RKO (cell line): ENCODE data around the gene DPP8.
"Not testable (repeated sequence)": the region's sequence is repeated elsewhere in the genome, so short reads cannot be mapped to it uniquely, and the experiment has no call there.

Experiments
- DNase-seq: peaks from one replicate; pipeline ENCODE4 v3.0.0-alpha.2; 2016; ENCODE audit warnings: low spot score

DPP8 gene

DNA sequence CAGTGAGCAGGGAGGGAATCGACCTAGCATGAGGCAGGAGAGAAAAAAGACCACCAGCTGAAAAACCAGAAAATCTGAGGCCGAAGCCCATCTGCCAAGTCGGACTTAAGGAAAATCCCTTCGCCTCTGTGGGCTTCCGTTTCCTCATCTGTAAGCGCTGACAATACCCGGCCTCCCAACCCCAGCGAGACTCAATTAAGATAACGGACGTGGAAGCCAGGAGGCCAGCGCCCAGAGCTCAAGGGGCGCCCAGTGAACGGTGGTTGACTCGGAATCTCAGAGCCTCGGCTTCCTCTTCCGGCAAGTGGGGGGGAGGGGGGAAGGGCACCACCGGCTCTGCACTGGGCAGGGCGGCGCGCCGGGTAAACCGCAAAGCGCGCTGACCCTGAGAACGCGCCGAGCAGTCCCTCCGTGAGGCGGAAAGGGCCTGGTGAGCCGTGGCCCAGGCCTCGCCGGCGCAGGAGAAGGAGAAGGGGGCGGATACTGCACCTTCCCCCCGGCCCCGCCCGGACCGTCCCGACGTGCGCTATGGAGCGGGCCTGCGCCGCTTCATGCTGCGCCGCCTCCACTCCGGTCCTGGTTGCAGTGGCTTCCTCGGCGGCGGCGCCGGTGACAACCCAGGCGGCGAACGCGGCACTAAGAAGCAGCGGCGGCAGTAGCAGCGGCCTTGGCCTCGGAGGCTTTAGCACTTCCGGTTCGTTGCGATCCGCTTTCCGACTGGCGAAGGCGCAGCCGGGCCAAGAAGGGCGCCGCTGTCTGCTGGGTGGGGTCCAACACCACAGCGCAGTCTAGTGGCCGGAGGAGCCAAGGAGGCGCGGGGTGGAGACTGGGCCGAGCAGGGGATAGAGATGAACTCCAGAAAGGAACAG, at the start of gene DPP8:
Gene DPP8, minus strand, starts transcription at position 693 of the 869 bp plus-strand sequence. CDS start 5,136 bp downstream, outside the sequence.
- DNase-seq: peak; percentile 95

DNA sequence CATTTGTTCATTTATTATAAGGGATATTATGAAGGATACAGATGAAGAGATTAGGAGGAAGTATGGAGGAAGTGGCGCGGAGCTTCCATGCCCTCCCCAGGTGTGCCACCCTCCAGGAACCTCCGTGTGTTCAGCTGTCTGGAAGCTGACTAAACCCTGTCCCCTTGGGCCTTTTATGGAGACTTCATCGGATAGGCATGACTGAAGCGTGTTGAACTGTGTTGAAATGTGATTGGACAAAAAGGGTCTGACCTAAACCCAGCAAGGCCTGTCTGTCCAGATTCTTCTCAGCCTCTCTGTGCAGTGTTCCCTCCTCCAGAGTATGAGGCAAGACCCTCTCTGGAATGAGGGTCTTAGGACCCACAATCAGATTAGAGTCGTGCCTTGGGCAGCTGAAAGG, 44.4 kb upstream of the DPP8 start:
- DNase-seq: no peak

DNA sequence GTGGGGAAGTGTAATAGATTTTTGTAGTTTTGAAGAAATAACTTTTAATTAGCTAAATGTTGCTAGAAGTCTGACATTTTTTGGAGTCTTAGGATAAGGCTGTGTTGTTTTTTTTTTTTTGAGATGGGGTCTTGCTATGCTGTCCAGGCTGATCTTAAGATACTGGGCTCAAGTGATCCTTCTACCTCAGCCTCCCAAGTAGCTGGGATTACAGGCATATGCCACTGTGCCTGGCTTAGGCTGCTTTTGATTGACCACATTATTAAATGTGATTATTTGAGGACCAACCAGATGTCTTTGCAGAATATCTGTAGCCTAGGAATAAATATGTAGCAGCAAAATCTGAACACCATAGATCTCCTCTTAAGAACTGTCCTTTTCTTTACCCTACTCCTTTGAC, 42.5 kb upstream of the DPP8 start:
- no peak for DNase-seq

DNA sequence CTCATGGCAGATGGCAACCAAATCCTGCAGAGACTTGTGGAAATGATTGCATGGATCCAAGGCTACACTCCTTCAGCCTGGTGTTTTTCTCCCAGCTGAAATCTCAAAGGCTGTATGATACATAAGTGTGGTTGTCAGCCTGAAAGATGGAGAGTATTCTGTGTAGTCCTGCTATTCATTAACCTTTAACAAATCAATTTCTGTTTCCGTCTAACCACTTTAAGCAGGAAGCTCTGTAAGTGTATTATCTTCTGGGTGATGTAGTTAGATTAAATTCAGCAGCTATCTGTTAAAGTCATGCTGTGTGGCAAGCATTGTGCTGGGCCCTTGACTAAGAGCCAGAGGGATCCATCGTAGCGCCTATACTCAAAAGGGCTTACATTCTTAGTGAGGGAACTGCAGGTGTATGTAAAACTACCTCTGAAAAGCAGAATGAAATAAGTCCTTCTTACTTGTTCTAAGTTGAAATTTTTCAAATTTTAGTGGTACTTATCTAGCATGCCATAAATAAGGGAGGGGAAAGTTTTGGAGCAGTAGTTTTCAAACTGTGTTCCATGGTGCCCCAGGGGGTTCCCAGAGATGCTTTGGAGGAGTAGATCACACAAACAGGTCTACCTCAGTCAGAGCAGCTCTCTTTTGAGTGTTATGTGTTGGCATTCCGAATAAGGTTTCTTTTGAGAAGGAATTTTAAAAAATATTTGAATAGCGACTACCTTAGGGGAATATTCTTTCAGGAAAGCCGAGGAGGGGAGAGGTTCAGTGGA, 41.7 kb upstream of the DPP8 start:
- no peak for DNase-seq

DNA sequence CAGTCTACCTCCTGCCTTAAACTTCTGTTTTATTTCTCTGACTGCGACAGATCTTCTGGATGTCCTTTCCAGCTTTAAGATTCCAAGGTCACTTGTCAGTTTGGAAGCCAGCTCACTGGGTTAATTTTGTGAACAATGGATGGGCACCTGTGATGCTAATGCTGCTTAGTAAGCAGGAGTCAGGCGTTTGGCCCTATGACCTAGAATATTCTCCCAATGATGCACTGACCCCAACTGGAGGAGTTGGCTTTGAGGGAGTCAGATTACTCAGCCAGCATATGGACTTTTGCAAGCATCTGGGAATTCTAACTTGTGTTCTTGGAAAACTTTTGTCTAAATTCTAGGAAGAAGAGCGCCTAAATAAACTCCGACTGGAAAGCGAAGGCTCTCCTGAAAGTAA, 40.8 kb upstream of the DPP8 start:
- DNase-seq: peak; percentile 16

DNA sequence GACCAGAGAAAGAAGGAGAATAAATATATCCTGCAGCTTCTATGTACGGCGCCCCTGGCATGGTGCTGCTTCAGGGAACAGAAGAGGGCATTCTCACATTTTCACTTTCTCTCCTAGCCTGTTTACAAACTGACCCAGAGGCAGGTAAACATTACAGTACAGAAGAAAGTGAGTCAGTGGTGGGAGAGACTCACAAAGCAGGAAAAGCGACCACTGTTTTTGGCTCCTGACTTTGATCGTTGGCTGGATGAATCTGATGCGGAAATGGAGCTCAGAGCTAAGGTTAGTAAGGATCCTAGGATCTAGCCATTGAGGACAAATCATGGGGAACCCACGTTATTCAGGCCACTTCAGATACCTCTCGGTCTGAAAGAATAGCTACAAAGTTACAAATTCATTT, 39.1 kb upstream of the DPP8 start:
- no peak for DNase-seq

DNA sequence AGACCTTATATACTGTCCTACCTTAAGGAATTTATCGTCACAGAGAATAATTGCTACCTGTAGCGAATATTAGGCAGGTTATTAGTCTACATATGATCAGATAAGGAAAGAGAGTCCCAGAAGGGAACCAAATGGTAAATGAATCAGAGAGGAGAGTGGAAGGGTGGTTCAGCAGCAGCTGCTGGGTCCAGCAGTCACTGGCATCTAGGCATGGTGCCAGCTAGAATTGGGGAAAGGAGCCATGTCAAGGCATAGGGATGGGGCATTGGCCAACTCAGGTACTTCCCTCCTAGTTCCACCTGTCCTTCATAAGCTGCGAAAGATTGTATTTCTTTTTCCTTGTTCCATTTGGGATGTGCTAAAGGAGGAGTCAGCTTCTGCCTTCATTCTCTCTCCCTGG, 36.2 kb upstream of the DPP8 start:
- DNase-seq: no peak

DNA sequence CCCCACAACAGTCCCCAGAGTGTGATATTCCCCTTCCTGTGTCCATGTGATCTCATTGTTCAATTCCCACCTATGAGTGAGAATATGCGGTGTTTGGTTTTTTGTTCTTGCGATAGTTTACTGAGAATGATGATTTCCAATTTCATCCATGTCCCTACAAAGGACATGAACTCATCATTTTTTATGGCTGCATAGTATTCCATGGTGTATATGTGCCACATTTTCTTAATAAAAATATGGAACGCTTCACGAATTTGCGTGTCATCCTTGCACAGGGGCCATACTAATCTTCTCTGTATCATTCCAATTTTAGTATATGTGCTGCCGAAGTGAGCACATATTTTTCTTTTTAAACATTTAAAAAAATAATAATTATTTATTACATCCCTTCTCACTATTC, 35.4 kb upstream of the DPP8 start:
- DNase-seq: not testable (repeated sequence)

DNA sequence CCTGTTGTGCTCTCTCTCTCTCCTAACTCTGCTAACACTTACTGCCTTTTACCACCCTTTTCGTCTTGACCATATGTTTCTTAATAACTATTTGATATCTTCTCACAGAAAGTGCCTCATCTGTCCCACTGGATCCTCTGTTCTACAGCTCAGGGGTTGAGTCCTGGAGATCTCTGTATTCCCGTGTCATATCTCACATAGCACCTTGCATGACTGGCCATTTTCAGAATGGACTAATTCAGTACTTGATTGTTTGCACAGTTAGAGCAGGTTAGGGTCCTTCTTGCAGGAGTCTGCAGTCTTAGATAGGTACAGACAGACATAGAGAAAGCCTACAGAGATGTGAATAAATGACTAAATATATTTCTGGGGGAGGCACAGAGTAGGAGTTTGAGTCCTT, 33.7 kb upstream of the DPP8 start:
- no peak for DNase-seq

DNA sequence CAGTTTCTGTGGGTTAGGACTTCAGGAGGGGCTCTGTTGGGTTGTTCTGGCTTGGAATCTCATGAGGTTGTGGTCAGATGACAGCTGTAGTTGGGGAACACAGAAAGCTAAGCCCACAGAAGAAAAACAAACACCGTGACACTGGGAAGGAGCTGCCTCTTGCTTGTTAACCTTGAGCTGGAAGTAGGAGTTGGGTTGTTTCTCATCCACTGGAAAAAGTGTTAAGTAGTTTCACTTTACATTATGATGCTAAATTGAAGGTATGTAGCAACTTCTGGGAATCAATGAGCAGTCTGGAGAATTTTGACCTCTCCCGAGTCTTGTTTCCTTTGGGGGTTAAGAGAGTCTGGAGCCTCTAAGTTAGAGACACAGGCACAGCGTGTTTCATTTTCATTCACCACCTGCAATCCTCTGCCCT, 33.2 kb upstream of the DPP8 start:
- no peak for DNase-seq

DNA sequence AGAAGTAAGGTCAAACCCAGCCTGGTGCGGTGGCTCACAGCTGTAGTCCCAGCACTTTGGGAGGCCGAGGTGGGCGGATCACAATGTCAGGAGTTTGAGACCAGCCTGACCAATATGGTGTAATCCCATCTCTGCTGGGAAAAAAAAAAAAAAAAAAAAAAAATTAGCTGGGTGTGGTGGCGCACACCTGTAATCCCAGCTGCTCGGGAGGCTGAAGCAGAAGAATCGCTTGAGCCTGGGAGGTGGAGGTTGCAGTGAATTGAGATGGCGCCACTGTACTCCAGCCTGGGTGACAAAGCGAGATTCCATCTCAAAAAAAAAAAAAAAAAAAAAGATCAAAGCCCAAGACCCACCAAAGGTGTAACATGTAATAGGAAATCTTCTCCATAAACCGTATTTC, 31.8 kb upstream of the DPP8 start:
- DNase-seq: not testable (repeated sequence)

DNA sequence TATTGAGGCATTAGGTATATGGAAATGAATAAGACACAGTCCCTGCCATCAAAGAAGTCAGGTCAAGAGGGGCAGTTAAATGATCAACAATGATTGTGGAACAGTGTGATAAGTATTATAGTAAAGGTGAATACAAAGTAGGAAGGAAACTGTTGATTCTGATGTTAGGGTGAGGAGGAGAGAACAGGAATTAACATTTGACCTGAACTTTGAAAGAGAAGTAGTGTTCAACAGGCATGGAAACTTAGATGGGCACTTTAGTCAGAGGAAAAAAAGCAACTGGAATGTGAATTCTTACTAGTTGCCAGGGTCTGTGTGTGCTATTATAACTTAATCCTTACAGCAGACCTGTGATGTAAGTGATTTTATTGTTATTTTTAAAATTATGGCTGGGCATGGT, 30.4 kb upstream of the DPP8 start:
- no peak for DNase-seq

DNA sequence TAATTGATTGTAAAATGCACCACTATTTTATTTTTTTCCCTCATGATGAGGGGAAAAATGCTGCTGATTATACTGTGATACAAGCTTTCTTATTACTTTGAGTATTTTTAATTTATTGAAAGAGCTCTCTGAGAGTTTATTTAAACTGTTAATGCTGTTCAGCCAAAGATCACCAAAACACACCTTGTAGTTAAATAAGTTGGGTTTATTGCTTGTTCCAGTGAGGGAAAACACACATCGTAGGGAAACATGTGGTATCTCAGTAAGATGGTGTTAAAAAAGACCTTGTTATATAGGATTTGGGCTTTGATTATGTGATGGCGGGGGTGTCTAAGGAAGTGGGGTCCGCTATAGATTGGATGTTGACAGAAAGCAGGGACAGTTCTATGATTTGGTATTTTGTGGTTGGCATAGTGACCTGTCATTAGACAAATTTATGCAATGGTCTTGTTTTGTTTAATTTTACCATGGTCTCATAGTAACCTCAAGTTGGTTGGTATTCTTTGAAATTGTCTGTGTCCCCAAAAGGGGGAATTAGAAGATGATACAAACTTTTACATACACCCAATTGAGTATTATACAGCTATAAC, 23.8 kb upstream of the DPP8 start:
- DNase-seq: no peak

DNA sequence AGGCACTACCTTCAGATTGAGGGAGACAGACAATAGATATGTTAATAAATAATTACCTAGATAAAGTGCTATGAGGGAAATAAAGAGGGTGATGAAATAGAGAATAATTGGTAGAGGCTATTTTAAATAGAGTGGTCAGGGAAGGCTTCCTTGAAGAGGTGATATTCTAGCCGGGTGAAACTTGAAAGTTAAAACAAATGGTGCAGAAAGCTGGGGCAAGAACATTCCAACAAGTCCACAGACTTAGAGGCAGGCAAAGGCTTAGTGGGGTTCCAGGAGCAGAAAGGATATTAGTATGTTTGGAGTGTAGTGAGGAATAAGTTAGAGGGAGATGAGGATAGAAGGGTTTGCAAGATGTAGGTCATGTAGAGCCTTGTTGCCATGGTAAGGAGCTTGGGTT, 22.8 kb upstream of the DPP8 start:
- DNase-seq: no peak

DNA sequence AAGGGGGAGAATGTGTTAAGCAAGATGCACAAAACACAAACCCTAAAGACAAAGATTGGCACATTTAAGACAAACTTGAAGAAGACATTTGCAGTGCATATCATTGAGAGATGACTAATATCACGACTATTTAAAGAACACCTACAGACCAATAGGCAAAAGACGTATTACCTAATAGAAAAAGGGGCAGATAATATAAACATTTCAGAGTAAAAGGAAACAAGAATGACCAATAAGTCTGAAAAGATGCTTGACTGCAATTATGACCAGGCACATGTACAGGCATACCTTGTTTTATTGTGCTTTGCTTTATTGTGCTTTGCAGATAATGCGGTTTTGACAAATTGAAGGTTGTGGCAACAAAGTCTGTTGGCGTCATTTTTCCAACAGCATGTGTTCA, 17.7 kb upstream of the DPP8 start:
- DNase-seq: no peak

DNA sequence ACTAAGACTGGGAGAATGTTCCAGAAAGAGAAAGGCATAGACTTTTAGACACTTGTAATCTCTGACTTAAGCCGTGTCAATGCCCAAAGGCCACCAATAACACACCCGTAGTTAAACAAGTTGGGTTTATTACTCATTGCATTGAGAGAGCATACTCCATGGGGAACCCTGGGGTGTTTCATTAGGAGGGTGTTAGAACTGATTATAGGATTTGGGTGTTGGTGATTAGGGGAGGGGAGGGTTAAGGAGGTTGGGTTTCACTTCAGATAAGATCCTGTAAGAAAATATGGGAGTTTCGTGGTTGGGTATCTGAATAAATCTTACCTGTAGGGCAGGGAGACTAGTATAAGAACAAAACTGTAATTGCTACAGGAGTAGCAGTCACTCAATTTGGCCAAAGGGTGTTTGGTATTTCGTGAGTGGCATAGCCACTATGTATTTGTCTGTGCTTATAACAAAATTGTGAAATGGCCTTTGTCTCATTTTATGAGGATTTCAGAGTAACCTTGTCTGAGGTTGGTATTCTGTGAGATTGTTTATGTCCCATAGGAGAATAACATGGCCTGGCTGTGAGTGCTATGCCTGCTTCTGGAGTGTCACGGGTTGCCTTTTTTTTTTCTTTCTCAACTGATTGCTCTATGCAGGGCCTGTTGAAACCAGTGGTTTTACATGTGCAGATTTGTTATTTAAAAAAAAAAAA, 15.7 kb upstream of the DPP8 start:
- peak; percentile 17 for DNase-seq

DNA sequence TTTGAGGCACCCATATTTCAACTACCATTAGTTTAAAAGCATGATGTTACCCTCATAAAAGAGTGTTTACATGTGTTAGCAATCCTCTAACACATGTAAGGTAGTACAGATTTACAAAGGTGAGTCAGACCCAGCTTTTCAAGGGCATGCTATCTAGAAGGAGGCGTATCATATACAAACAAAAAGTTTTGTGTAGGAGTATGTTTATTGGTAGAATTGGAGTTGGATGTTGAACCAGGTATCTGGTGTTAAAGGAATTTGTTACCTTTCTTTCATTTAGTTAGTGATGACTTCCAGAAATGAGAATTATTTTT, 15.2 kb upstream of the DPP8 start:
- peak; percentile 71 for DNase-seq

DNA sequence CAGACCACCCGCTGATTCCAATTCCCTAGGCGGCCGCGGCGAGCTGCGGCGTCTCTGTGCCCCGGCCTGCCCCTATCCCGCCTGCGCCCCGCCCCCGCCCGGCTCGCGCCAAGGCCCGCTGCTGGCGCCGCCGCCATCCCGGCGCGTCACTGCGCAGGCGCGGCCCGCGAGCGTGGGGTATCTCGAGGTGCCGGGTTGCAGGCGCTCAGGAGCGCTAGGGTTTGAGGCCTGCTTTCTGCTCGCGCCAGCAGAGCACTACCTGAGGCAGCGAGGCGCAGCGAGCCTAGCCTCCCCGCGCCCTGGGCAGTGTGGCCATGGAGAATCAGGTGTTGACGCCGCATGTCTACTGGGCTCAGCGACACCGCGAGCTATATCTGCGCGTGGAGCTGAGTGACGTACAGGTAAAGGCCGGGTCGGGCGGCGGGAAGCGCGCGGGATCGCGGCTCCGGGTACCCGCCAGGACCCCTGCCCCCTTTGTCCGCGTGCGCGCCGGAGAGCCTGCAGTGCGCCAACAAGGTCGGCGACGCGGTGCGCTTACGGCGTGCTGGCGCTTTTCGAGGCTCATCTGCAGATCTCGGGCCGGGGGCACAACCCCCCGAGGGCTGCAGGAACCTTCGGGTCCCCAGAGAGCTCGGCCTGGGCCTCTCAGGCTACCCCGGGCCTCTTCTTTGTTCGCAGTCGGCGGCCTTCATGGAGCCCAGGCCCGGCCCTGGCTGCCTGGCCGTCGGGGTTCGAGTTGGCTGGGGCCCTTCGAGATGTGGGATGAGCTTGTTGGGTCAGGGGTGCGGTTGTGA, 13.0 kb upstream of the DPP8 start, which contains the start of gene HACD3:
Gene HACD3, plus strand, starts transcription at position 146 of the 794 bp plus-strand sequence. Its CDS starts 169 bp downstream, at position 315.
- peak; percentile 86 for DNase-seq

DNA sequence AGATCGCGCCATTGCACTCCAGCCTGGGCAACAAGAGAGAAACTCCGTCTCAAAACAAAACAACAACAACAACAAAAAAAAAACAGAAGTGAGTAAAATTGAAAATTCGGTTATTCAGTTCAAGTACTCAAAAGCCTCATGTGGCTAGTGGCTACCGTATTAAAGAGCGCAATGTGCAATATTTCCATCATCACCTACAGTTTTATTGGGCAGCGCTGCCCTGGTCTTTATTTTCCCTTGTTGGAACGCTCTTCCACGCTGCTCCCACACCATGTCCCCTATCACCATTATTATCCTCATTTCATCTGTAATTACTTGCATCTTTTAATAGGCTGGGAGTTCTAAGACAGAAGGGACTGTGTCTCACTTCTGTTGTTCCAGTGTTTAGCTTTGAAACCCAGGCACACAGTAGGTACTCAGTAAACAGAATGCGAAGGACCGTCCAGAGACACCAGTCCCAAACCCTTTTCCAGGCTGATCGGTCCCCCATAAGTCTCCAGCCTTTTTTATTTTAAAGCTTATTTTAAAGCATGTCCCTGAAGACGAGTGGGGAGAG, 12.4 kb upstream of the DPP8 start:
- no peak for DNase-seq

DNA sequence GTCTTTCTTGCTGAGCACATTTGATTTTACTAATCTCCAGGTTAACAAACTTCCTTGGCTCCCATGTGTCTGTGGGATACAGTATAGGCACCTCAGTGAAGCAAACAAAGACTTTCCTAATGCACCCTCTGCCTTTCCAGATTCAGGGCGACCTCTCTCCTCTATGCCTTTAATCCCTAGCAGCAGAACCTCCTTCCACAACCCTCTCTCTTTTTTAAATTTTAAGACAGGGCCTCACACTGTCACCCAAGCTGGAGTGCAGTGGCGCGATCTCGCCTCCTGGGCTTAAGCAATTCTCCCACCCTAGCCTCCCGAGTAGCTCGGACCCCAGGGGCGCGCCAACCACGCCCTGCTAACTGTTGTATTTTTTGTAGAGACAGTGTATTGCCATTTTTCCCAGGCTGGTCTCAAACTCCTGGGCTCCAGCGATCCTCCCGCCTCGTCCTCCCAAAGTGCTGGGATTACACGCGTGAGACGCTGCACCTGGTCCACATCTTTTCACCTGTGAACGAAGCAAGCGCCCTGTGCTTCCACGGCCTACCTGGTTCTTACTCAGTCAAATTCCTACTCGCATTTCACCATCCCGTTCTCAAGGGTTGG, 11.1 kb upstream of the DPP8 start:
- no peak for DNase-seq

DNA sequence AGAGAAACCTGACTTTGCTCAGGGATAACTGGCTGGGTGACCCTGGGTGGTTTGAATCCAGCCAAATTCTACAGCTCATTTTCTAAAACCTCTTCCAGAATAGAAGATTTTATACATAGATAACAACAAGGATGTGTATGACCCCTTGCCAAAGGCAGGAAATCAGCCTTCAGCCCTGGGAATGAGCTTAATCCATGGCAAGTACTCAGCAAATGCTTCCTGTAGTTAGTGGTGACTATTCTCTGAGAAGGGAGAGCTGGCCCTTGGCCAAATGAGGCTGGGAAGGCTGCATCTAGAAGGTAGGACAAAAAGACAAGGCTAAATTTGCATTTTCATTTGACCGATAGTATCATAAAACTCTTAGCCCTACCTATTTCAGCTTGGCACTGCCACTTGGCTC, 8.1 kb upstream of the DPP8 start:
- peak; percentile 67 for DNase-seq
